Glutamatergic neuron (in vitro differentiated cells): ENCODE measurements around the gene GMDS. TPM values are rescaled to one million over a fixed set of nuclear protein-coding genes. Genes with fewer than 3 reads are reported as not detected.

Source experiments
- DNase-seq: peaks from one replicate; pipeline ENCODE4 v3.0.0; 2022
- H3K27ac Mint-ChIP-seq: one replicate; pipeline ENCODE4 v1.8.0; 2020; ENCODE audit warnings: mild to moderate bottlenecking, mixed read lengths, inconsistent platforms; ENCODE audit not compliant: unreplicated experiment
- H3K27me3 Mint-ChIP-seq: one replicate; pipeline ENCODE4 v1.8.0; 2020; ENCODE audit warnings: mild to moderate bottlenecking, moderate library complexity, mixed read lengths, inconsistent platforms; ENCODE audit not compliant: unreplicated experiment
- H3K36me3 Mint-ChIP-seq: one replicate; pipeline ENCODE4 v1.8.0; 2020; ENCODE audit warnings: mild to moderate bottlenecking, mixed read lengths, inconsistent platforms; ENCODE audit not compliant: unreplicated experiment
- H3K4me1 Mint-ChIP-seq: one replicate; pipeline ENCODE4 v1.8.0; 2020; ENCODE audit warnings: mild to moderate bottlenecking, low read depth, mixed read lengths, inconsistent platforms; ENCODE audit not compliant: unreplicated experiment
- H3K4me3 Mint-ChIP-seq: one replicate; pipeline ENCODE4 v1.8.0; 2020; ENCODE audit warnings: mild to moderate bottlenecking, mixed read lengths, inconsistent platforms; ENCODE audit not compliant: unreplicated experiment
- H3K9me3 Mint-ChIP-seq: one replicate; pipeline ENCODE4 v1.8.0; 2020; ENCODE audit warnings: mild to moderate bottlenecking, moderate library complexity, mixed read lengths, inconsistent platforms; ENCODE audit not compliant: unreplicated experiment
- CTCF ChIP-seq: fragments of 200-600 bp; sonication (generic); IDR thresholded peaks from one replicate; pipeline ENCODE4 v1.5.0; 2021; ENCODE audit not compliant: partially characterized antibody, unreplicated experiment
- total RNA-seq: library from RNA; stranded (reverse); fragmentation: NEBNext Ultra II Directional; extraction: Animal tissue kit (Norgen Biotek cat#: 25700); gene quantifications from one replicate; pipeline ENCODE4 v1.2.1, GENCODE V29; 2021; ENCODE audit not compliant: unreplicated experiment

Gene GMDS
- total RNA-seq, 1 donor from 2014 or later, result 8.9 TPM

GRCh38 chr6:1577146-1577680, 668.2 kb downstream of the GMDS start:
- Mint-ChIP-seq H3K36me3 (peaks cover 10% of the 10 kb centered on the region), H3K27ac (no peak overlapping the region), H3K27me3 (peaks cover 2% of the 10 kb centered on the region), H3K4me3 (no peak overlapping the region), H3K4me1 (peaks cover 17% of the 10 kb centered on the region), H3K9me3 (peaks cover 5% of the 10 kb centered on the region)
- no peak for TF ChIP-seq CTCF
- no peak for DNase-seq

DNA sequence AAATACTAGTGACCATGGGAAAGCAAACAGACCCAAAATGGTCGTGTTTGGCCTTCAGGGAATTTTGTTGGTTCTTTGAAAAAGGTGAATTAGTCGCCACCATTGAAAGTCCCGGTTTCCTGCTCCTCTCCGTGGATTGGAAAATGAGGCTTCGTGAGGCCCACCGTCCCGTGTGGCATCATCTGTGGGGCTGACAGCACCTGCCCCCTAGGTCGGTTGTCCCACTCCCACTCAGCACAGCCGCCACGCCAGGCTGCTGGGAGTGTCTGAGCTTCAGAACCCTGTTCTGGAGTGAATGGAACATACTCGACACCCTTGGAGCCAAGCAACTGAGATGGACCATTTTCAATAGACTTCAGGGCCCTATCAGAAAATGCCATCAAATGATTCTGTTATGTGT, 668.7 kb downstream of the GMDS start:
- Mint-ChIP-seq H3K36me3 (peaks cover 13% of the 10 kb centered on the region), H3K27ac (no peak overlapping the region), H3K27me3 (peaks cover 2% of the 10 kb centered on the region), H3K9me3 (peaks cover 5% of the 10 kb centered on the region), H3K4me1 (peaks cover 17% of the 10 kb centered on the region), H3K4me3 (no peak overlapping the region)
- DNase-seq, result no peak
- TF ChIP-seq CTCF, result no peak

DNA sequence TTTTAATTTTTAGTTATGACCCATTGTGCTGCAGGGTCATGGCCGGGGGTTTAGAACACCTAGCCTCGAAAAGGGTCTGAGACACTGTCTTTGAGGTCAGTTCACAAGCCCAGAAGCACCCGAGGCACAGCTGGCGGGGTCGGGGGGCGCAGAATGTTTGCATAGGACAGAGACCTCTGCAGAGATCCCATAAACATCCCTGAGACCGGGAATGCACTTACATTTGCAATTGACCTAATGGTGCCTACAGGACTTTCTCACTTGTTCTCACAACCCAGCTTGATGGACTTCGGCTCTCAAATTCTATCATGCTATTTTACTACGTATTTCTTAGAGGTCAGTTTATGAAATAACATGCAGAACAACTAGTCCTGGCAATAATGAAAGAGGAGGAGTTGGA, 669.2 kb downstream of the GMDS start:
- H3K27ac Mint-ChIP-seq, result no peak overlapping the region
- H3K4me3 Mint-ChIP-seq, result no peak overlapping the region
- peaks cover 17% of the 10 kb centered on the region for H3K4me1 Mint-ChIP-seq

DNA sequence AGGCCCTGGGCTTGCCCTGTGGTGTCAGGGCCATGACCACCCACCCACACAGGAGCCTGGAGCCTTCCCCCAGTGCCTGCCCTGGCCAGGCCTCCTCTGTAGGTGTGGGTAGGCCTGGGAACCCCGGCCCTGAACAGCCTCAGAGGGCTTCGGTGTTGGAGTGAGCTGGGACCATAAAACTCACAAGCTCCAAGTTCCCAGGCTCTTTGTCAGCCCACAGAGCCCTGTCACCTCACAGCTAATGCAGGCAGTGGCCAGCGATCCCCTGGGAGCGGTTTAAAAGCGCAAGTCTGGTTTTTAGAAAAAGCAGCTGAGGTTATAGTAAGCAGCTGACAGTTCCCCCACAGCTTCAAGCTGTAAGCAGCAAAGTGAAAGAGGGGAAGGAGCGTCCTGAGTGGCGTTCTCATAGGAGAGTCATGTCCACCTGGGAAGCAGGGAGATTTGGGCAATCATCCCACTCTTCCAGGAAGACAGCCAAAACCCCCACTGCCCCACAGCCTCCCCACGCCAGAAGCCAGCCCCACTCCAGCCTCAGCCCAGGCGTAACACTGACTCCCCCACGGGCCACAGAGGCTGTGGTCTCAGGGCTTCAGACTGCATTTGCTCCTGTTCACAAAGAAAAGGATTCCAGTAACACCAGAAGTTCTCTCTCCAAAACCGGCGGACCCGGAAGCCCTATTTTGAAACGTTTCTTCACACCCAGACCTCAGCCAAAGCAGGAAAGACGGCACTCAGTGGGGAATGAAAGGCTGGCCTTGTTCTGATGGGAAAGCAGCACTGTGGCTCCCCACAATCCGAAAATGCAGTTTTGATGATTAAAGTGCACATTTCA, 670.0 kb downstream of the GMDS start:
- peak overlapping the region; percentile 87 for H3K27ac Mint-ChIP-seq
- peaks cover 2% of the 10 kb centered on the region for H3K27me3 Mint-ChIP-seq
- DNase-seq, result peak; percentile 68
- peaks cover 17% of the 10 kb centered on the region for H3K4me1 Mint-ChIP-seq
- no peak for TF ChIP-seq CTCF
- H3K9me3 Mint-ChIP-seq, result peaks cover 10% of the 10 kb centered on the region
- H3K36me3 Mint-ChIP-seq, result peaks cover 22% of the 10 kb centered on the region
- H3K4me3 Mint-ChIP-seq, result peak overlapping the region; percentile 75

More for the DNA sequence above, 669.2 kb downstream of the GMDS start:
- TF ChIP-seq CTCF, result no peak
- Mint-ChIP-seq H3K9me3 (peaks cover 8% of the 10 kb centered on the region), H3K36me3 (peaks cover 15% of the 10 kb centered on the region), H3K27me3 (peaks cover 2% of the 10 kb centered on the region)
- no peak for DNase-seq

DNA sequence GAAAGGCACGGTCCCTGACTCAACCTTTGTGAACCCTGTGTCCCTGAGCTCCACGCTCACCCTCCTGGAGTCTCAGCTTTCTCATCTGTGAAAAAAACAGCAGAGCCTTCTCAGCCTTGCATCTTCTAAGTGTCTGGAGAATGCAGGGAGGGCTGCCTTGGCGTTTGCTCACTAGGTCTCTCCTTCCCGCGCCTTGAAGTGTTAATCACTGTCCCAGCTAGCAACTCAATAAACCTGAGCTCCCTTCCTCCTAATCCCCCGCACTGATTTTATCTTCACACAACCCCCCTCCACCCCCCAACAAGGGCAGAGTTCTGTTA, 670.6 kb downstream of the GMDS start:
- H3K27ac Mint-ChIP-seq, result peak overlapping the region; percentile 87
- peaks cover 12% of the 10 kb centered on the region for H3K9me3 Mint-ChIP-seq
- H3K27me3 Mint-ChIP-seq, result no peaks in the 10 kb centered on the region
- peak overlapping the region; percentile 75 for H3K4me3 Mint-ChIP-seq
- TF ChIP-seq CTCF, result no peak
- no peak for DNase-seq
- H3K4me1 Mint-ChIP-seq, result peaks cover 17% of the 10 kb centered on the region
- peaks cover 26% of the 10 kb centered on the region for H3K36me3 Mint-ChIP-seq
